ENCODE data around the gene RHEB. TPM values are rescaled to one million over a fixed set of nuclear protein-coding genes. Genes with fewer than 3 reads are reported as not detected.

RHEB gene
- total RNA-seq, 1 experiment from 2014 or later, result 114 TPM

- Histone ChIP-seq H2AK5ac (ENCODE audit: insufficient read length, low read length) (no peak overlapping the region), H3K9me3 (ENCODE audit: control insufficient read depth, low read depth, low read length) (no peaks in the 10 kb centered on the region), H2BK12ac (ENCODE audit: insufficient read length, low read depth, low read length) (no peak overlapping the region), H3K79me1 (ENCODE audit: insufficient read depth, low read depth, low read length, poor library complexity, severe bottlenecking) (peaks cover 2% of the 10 kb centered on the region), H3K4ac (ENCODE audit: low read depth, low read length) (no peak overlapping the region), H2BK120ac (ENCODE audit: low read depth, low read length, poor library complexity, severe bottlenecking) (no peak overlapping the region), H3K18ac (ENCODE audit: insufficient read length, low read depth, low read length) (no peak overlapping the region), H3K4me2 (ENCODE audit: insufficient read depth, insufficient read length, low read length) (no peak overlapping the region), H3K4me1 (ENCODE audit: insufficient read depth, low read length) (no peaks in the 10 kb centered on the region), H3K23me2 (ENCODE audit: insufficient read length, low read depth, low read length, poor library complexity, severe bottlenecking) (no peaks in the 10 kb centered on the region), H3K27ac (ENCODE audit: insufficient read length, low read depth, low read length) (no peak overlapping the region), H2BK5ac (ENCODE audit: insufficient read length, low read length) (no peak overlapping the region), H2BK15ac (ENCODE audit: low read depth, low read length) (no peak overlapping the region), H3K9ac (ENCODE audit: extremely low read depth, insufficient read length, low read length) (no peak overlapping the region), H3K27me3 (ENCODE audit: insufficient read depth, low read length) (no peaks in the 10 kb centered on the region), H4K8ac (replicated peaks; ENCODE audit: insufficient read length, low read depth, low read length) (no peak overlapping the region), H3K56ac (ENCODE audit: insufficient read length, low read depth, low read length) (no peak overlapping the region), H4K20me1 (ENCODE audit: control insufficient read depth, insufficient read depth, insufficient read length) (no peaks in the 10 kb centered on the region), H4K91ac (ENCODE audit: insufficient read length, low read depth, low read length) (no peak overlapping the region), H4K5ac (ENCODE audit: insufficient read length, low read depth, low read length) (no peak overlapping the region), H3T11ph (ENCODE audit: low read length) (no peak overlapping the region), H3K23ac (ENCODE audit: insufficient read length, low read depth, low read length) (no peak overlapping the region), H2BK20ac (ENCODE audit: low read depth, low read length, poor library complexity, severe bottlenecking) (no peak overlapping the region), H3K79me2 (ENCODE audit: insufficient read depth, low read length) (peaks cover 7% of the 10 kb centered on the region; the same call in 1 of the 2 replicates), H3K14ac (ENCODE audit: insufficient read depth, low read length) (no peak overlapping the region), H2AFZ (ENCODE audit: low read length) (no peak overlapping the region)
- no peak for DNase-seq
- H3K4me1 Mint-ChIP-seq, result peaks cover 13% of the 10 kb centered on the region in 2 experiments
- H3K4me3 Mint-ChIP-seq, result no peak overlapping the region
- peaks cover 25 to 68% (median 65%) of the 10 kb centered on the region in 3 experiments; a peak in 6 of 7 replicates for H3K36me3 Mint-ChIP-seq (ENCODE audit: insufficient read depth in 1 of 3, low read depth in 3 of 3)
- no peak for TF ChIP-seq CTCF (conservative IDR thresholded peaks at IDR 0.05)
- H3K27me3 Mint-ChIP-seq (ENCODE audit: low read depth), result no peaks in the 10 kb centered on the region
- no CpG with 5 or more reads among the region's 8 CpGs for WGBS (ENCODE audit: extremely low coverage, insufficient read length, low lambda C conversion rate)
- H3K9me3 Mint-ChIP-seq, result no peaks in the 10 kb centered on the region
- peak overlapping the region in 1 of 3 experiments; percentile 25; a peak in 3 of 7 replicates for H3K27ac Mint-ChIP-seq
Measured at GRCh38 chr7:151482883-151483710, 36.6 kb downstream of the RHEB start.

All from H9 (cell line).